Measurements from ENCODE around the gene SLC22A23.

DNA sequence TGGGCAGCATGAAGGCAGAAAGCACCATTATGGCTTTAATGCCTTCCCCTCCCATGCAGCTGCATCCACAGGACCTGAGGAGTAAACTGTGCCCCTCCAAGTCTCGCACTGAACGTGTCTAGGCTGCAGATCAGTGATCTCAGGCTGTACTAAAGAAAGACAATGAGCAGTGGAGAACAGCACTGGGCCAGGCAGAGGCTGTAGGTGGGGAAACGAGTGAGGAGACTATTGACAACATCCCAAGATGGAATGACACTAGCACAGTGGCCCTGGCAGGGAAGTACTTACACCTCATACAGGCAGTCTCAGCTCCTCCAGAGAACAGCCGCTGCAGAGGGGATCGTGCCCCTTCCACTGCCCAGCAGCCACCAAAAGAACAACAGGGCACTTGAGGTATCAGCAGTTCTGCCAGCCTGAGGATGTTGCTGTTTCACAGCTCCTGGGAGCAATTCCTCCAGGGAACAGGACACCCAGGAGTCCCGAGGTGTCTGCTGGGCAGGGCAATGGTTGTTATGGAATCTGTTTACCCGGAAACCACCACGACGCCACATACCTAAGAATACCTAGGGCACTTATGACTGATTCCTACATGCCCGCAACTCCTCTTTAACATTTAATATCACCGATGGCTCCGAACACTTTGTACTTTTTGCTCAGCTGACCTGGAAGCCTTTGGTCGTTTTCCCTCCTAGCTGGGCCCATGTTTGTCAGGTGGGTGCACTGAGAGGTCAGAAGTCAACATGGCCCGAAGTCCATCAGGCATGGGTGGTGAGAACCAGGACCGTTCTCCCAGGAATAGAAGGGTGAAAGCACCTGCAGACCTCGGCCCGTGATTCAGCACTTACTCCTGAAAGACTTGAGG lies 79.1 kb downstream of the SLC22A23 start:
- TF ChIP-seq, protein P1, sequence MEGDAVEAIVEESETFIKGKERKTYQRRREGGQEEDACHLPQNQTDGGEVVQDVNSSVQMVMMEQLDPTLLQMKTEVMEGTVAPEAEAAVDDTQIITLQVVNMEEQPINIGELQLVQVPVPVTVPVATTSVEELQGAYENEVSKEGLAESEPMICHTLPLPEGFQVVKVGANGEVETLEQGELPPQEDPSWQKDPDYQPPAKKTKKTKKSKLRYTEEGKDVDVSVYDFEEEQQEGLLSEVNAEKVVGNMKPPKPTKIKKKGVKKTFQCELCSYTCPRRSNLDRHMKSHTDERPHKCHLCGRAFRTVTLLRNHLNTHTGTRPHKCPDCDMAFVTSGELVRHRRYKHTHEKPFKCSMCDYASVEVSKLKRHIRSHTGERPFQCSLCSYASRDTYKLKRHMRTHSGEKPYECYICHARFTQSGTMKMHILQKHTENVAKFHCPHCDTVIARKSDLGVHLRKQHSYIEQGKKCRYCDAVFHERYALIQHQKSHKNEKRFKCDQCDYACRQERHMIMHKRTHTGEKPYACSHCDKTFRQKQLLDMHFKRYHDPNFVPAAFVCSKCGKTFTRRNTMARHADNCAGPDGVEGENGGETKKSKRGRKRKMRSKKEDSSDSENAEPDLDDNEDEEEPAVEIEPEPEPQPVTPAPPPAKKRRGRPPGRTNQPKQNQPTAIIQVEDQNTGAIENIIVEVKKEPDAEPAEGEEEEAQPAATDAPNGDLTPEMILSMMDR (conservative IDR thresholded peaks at IDR 0.05 in 1 of 2, IDR thresholded peaks at IDR 0.05 in 1 of 2; ENCODE audit: extremely low read depth in 1 of 2, insufficient read depth in 1 of 2, low read depth in 1 of 2, low read length in 2 of 2), result no peak
- no peak for TF ChIP-seq EZH2 (IDR thresholded peaks at IDR 0.05; ENCODE audit: borderline replicate concordance, low read length)

All from mammary epithelial cell (primary cell).